Measurements from ENCODE around the gene CIDEC.

DNA sequence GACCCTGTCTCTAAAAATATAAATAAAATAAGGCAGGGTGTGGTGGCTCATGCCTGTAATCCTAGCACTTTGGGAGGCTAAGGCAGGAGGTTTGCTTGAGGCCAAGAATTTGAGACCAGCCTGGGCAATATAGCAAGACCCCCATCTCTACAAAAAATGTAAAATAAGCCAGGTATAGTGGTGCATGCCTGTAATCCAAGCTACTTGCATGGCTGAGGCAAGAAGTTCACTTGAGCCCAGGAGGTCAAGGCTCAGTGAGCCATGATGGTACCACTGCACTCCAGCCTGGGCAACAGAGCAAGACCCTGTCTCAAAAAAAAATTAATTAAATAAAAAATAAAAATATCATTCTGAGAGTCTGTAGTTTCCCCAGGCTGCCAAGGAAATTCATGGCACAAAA is 6.3 kb upstream of the CIDEC start:
- TF ChIP-seq CBX8 (IDR thresholded peaks at IDR 0.05; ENCODE audit: borderline replicate concordance, low read depth, low read length): no peak
- no peak for TF ChIP-seq RFX5 (IDR thresholded peaks at IDR 0.05; ENCODE audit: borderline replicate concordance, low read depth, low read length)
- no peak for TF ChIP-seq RNF2 (IDR thresholded peaks at IDR 0.05; ENCODE audit: borderline replicate concordance, low read depth, low read length, missing control alignments, poor library complexity, severe bottlenecking)
- TF ChIP-seq EZH2 (IDR thresholded peaks at IDR 0.05; ENCODE audit: low read depth, low read length, severe bottlenecking): no peak
- TF ChIP-seq SIN3A (conservative IDR thresholded peaks at IDR 0.05 in 1 of 2, IDR thresholded peaks at IDR 0.05 in 1 of 2; ENCODE audit: low read depth in 1 of 2, low read length in 2 of 2): no peak
- TF ChIP-seq YY1 (IDR thresholded peaks at IDR 0.05; ENCODE audit: low read depth, low read length): no peak
- no peak for TF ChIP-seq RAD21 (IDR thresholded peaks at IDR 0.05 in 1 of 2, conservative IDR thresholded peaks at IDR 0.05 in 1 of 2; ENCODE audit: low read depth in 2 of 2, low read length in 2 of 2)

Data from H1 (cell line).